ENCODE measurements around the gene SPAG5. TPM values are rescaled to one million over a fixed set of nuclear protein-coding genes. Genes with fewer than 3 reads are reported as not detected.

Gene SPAG5
- total and polyA plus RNA-seq, 9 of the 15 experiments (the other 6 are each of a cell fraction or from before 2014, with no cell fraction given) = 94.4 to 286 (median 151) TPM

- TF ChIP-seq PREB (CRISPR knock-in tag; IDR thresholded peaks at IDR 0.05) (peak; percentile 2; the same call in 1 of the 2 replicates), GABPA (tag; conservative IDR thresholded peaks at IDR 0.05; ENCODE audit: low read depth) (peak; percentile 74), CHD2 (IDR thresholded peaks at IDR 0.05; ENCODE audit: low read depth, low read length) (0 out of 2 replicates have a peak, but pooled peaks have one; percentile 15), ZNF512 (tag; IDR thresholded peaks at IDR 0.05) (no peak), NR0B1 (IDR thresholded peaks at IDR 0.05; ENCODE audit: partially characterized antibody) (no peak), HIVEP1 (CRISPR knock-in tag; IDR thresholded peaks at IDR 0.05) (no peak), BMI1 (IDR thresholded peaks at IDR 0.05; ENCODE audit: low read length) (no peak), ZNF639 (CRISPR knock-in tag; conservative IDR thresholded peaks at IDR 0.05 in 1 of 2, IDR thresholded peaks at IDR 0.05 in 1 of 2) (no peak; a peak in 1 of 4 replicates), POLR3G (IDR thresholded peaks at IDR 0.05; ENCODE audit: extremely low read depth, insufficient read length, insufficient replicate concordance) (no peak), NFRKB (IDR thresholded peaks at IDR 0.05; ENCODE audit: low read depth) (no peak), TEAD4 (IDR thresholded peaks at IDR 0.05; ENCODE audit: low read length) (peak; percentile 53), TEAD4 (CRISPR knock-in tag; IDR thresholded peaks at IDR 0.05; ENCODE audit: borderline replicate concordance) (no peak), BCOR (IDR thresholded peaks at IDR 0.05) (no peak), HDAC3 (IDR thresholded peaks at IDR 0.05; ENCODE audit: borderline replicate concordance, partially characterized antibody) (no peak), YBX1 (IDR thresholded peaks at IDR 0.05) (no peak), DDX20 (tag; IDR thresholded peaks at IDR 0.05; ENCODE audit: low read depth) (no peak), PRMT5 (CRISPR knock-in tag; IDR thresholded peaks at IDR 0.05) (no peak), STAT5A (IDR thresholded peaks at IDR 0.05; ENCODE audit: borderline replicate concordance, low read length) (no peak), SMAD4 (CRISPR knock-in tag; conservative IDR thresholded peaks at IDR 0.05) (no peak), TEAD1 (CRISPR knock-in tag; IDR thresholded peaks at IDR 0.05) (no peak), GMEB1 (CRISPR knock-in tag; IDR thresholded peaks at IDR 0.05) (no peak), E2F3 (CRISPR knock-in tag; IDR thresholded peaks at IDR 0.05) (no peak)
These were observed 45.4 kb upstream of the SPAG5 start (continued) for GRCh38 chr17:28643983-28644786.

All from K562 (cell line).